H1 (cell line): ENCODE data around the gene PIAS1. TPM values are rescaled to one million over a fixed set of nuclear protein-coding genes. Genes with fewer than 3 reads are reported as not detected.

ENCODE experiments used
- CTCF ChIA-PET: fragments of 300-600 bp; sonication (Branson Sonifier 250); formaldehyde crosslinking; loops from one replicate; lab custom pipeline; 2021; ENCODE audit not compliant: partially characterized antibody; lab: Charles Lee
- POLR2A ChIA-PET: fragments of 300-600 bp; sonication (Branson Sonifier 250); formaldehyde crosslinking; loops from one replicate; lab custom pipeline; 2021; ENCODE audit warnings: inconsistent platforms; ENCODE audit not compliant: partially characterized antibody; lab: Charles Lee
- DNase-seq, 2 experiments: peaks; one replicate each; pipeline versions ENCODE4 v3.0.0 to v3.0.0-alpha.2; 2010 to 2022; ENCODE audit warnings: low spot score in 2 of 2, low read depth in 1 of 2, mixed read lengths in 1 of 2
- FAIRE-seq: peaks from 2 replicates; lab custom pipeline; 2011; peaks lifted over from hg19 to GRCh38; lab: Jason Lieb, UNC
- H2AFZ ChIP-seq: 2 replicates; pipeline ENCODE4 v1.8.1; 2012; ENCODE audit warnings: low read length, inconsistent platforms
- H2AK5ac ChIP-seq: 2 replicates; pipeline ENCODE4 v1.6.1; 2013; ENCODE audit warnings: low read depth, low read length
- H2BK120ac ChIP-seq: replicated peaks from 2 replicates; pipeline ENCODE3; 2013; ENCODE audit warnings: low read depth, low read length, inconsistent platforms
- H2BK12ac ChIP-seq: 2 replicates; pipeline ENCODE4 v1.6.1; 2013; ENCODE audit warnings: low read depth, low read length
- H2BK15ac ChIP-seq: 2 replicates; pipeline ENCODE4 v1.6.1; 2013; ENCODE audit warnings: low read length
- H2BK20ac ChIP-seq: 2 replicates; pipeline ENCODE4 v1.6.1; 2013; ENCODE audit warnings: low read length
- H2BK5ac ChIP-seq: 2 replicates; pipeline ENCODE4 v1.6.1; 2013; ENCODE audit warnings: low read depth, low read length
- H3K14ac ChIP-seq: 2 replicates; pipeline ENCODE4 v1.6.1; 2013; ENCODE audit warnings: inconsistent platforms; ENCODE audit not compliant: insufficient read length
- H3K18ac ChIP-seq: 2 replicates; pipeline ENCODE4 v1.6.1; 2013; ENCODE audit warnings: low read length; ENCODE audit errors: extremely low read depth
- H3K23ac ChIP-seq: 2 replicates; pipeline ENCODE4 v1.6.1; 2013; ENCODE audit warnings: inconsistent platforms; ENCODE audit not compliant: insufficient read length
- H3K23me2 ChIP-seq: 2 replicates; pipeline ENCODE4 v1.6.1; 2013; ENCODE audit warnings: low read depth, low read length
- H3K27ac ChIP-seq: 2 replicates; pipeline ENCODE4 v1.6.1; 2011; ENCODE audit warnings: low read depth, low read length, inconsistent platforms
- H3K27me3 ChIP-seq, 4 experiments: replicated peaks in 1 of 4; 1 replicate in 1 of 4; 2 replicates in 3 of 4; pipeline versions ENCODE4 v1.6.1 to v1.8.1; 2011 to 2013; ENCODE audit warnings: low read length in 3 of 4, mild to moderate bottlenecking in 3 of 4, inconsistent platforms in 2 of 4, mixed read lengths in 2 of 4, moderate library complexity in 1 of 4; ENCODE audit not compliant: control insufficient read depth in 3 of 4, insufficient read depth in 3 of 4; ENCODE audit errors: extremely low read depth in 1 of 4
- H3K36me3 ChIP-seq, 4 experiments: 2 replicates each; pipeline versions ENCODE4 v1.6.1 to v1.8.1; 2011 to 2013; ENCODE audit warnings: mild to moderate bottlenecking in 4 of 4, low read length in 3 of 4, moderate library complexity in 2 of 4, control low read depth in 1 of 4, inconsistent platforms in 1 of 4; ENCODE audit not compliant: insufficient read depth in 4 of 4, control insufficient read depth in 2 of 4
- H3K4ac ChIP-seq: replicated peaks from 2 replicates; pipeline ENCODE3; 2013; ENCODE audit warnings: low read length, low read depth, mixed read lengths, inconsistent platforms; ENCODE audit not compliant: insufficient read length
- H3K4me1 ChIP-seq, 4 experiments: replicated peaks in 1 of 4; 1 replicate in 1 of 4; 2 replicates in 3 of 4; pipeline versions ENCODE4 v1.6.1 to v1.8.1; 2011 to 2013; ENCODE audit warnings: low read length in 3 of 4, inconsistent platforms in 2 of 4, mixed read lengths in 1 of 4; ENCODE audit not compliant: insufficient read depth in 4 of 4, control insufficient read depth in 3 of 4
- H3K4me2 ChIP-seq, 2 experiments: 2 replicates each; pipeline versions ENCODE4 v1.6.1 to v1.8.1; 2011 to 2013; ENCODE audit warnings: low read depth in 2 of 2, low read length in 2 of 2, control low read depth in 1 of 2, inconsistent platforms in 1 of 2, mild to moderate bottlenecking in 1 of 2; ENCODE audit not compliant: insufficient read depth in 1 of 2
- H3K4me3 ChIP-seq, 4 experiments: fragments of 200-600, 300-600 bp in 1 of 4; sonication (generic), shearing (Covaris generic), sonication (Bioruptor Twin) in 1 of 4; 2 replicates each; pipeline versions ENCODE4 v1.5.1 to v1.8.1; 2011 to 2016; ENCODE audit warnings: low read length in 4 of 4, low read depth in 3 of 4, control low read depth in 2 of 4, inconsistent platforms in 2 of 4, mild to moderate bottlenecking in 2 of 4, mixed read lengths in 1 of 4, moderate library complexity in 1 of 4; ENCODE audit not compliant: insufficient read depth in 2 of 4; ENCODE audit errors: extremely low read depth in 1 of 4
- H3K56ac ChIP-seq: replicated peaks from 2 replicates; pipeline ENCODE3; 2013; ENCODE audit warnings: low read depth, mild to moderate bottlenecking, mixed read lengths, low read length, inconsistent platforms; ENCODE audit not compliant: insufficient read length
- H3K79me1 ChIP-seq: 2 replicates; pipeline ENCODE4 v1.6.1; 2013; ENCODE audit warnings: low read depth, low read length, control low read depth
- H3K79me2 ChIP-seq, 2 experiments: 2 replicates each; pipeline versions ENCODE4 v1.6.1 to v1.8.1; 2012 to 2013; ENCODE audit warnings: low read length in 2 of 2, mild to moderate bottlenecking in 2 of 2, inconsistent platforms in 1 of 2; ENCODE audit not compliant: insufficient read depth in 2 of 2, control insufficient read depth in 1 of 2
- H3K9ac ChIP-seq, 4 experiments: replicated peaks in 1 of 4; 1 replicate in 1 of 4; 2 replicates in 3 of 4; pipeline versions ENCODE4 v1.6.1 to v1.8.1; 2011 to 2013; ENCODE audit warnings: low read depth in 3 of 4, low read length in 3 of 4, control low read depth in 2 of 4, mild to moderate bottlenecking in 2 of 4, moderate library complexity in 2 of 4, inconsistent platforms in 1 of 4; ENCODE audit errors: extremely low read depth in 1 of 4
- H3K9me3 ChIP-seq, 2 experiments: 2 replicates each; pipeline versions ENCODE4 v1.6.1 to v1.8.1; 2012 to 2013; ENCODE audit warnings: mild to moderate bottlenecking in 2 of 2, moderate library complexity in 2 of 2, control low read depth in 1 of 2, inconsistent platforms in 1 of 2, low read depth in 1 of 2, low read length in 1 of 2, mixed read lengths in 1 of 2; ENCODE audit not compliant: insufficient read depth in 2 of 2
- H4K20me1 ChIP-seq, 2 experiments: replicated peaks in 1 of 2; 2 replicates each; pipeline versions ENCODE3 to v1.8.1; 2011 to 2013; ENCODE audit warnings: inconsistent platforms in 2 of 2, low read length in 2 of 2, mild to moderate bottlenecking in 1 of 2; ENCODE audit not compliant: insufficient read depth in 2 of 2, control insufficient read depth in 1 of 2
- H4K5ac ChIP-seq: 2 replicates; pipeline ENCODE4 v1.6.1; 2013; ENCODE audit warnings: low read length, low read depth, mixed read lengths, inconsistent platforms; ENCODE audit not compliant: insufficient read length
- H4K8ac ChIP-seq: 2 replicates; pipeline ENCODE4 v1.8.0; 2013; ENCODE audit warnings: mild to moderate bottlenecking, moderate library complexity, low read length, inconsistent platforms; ENCODE audit not compliant: insufficient read depth; ENCODE audit errors: extremely low read depth
- H4K91ac ChIP-seq: replicated peaks from 2 replicates; pipeline ENCODE3; 2013; ENCODE audit warnings: low read length, mixed read lengths, inconsistent platforms; ENCODE audit not compliant: insufficient read length
- HDAC6 ChIP-seq: IDR thresholded peaks from one replicate; pipeline ENCODE4 v1.7.1; 2012; ENCODE audit warnings: low read depth, mild to moderate bottlenecking, inconsistent platforms, low read length, moderate library complexity
- RBBP5 ChIP-seq: IDR thresholded peaks from 2 replicates; pipeline ENCODE4 v1.7.1; 2012; ENCODE audit warnings: low read depth, mild to moderate bottlenecking, inconsistent platforms, low read length, moderate library complexity, borderline replicate concordance
- SIN3A ChIP-seq, 2 experiments: IDR thresholded peaks in 1 of 2; conservative IDR thresholded peaks in 1 of 2; 2 replicates each; pipeline ENCODE4 v1.6.1; 2011 to 2012; ENCODE audit warnings: low read length in 2 of 2, improper control_type of control experiment in 1 of 2, low read depth in 1 of 2, mild to moderate bottlenecking in 1 of 2
- SP2 ChIP-seq: IDR thresholded peaks from 2 replicates; pipeline ENCODE4 v1.6.1; 2012; ENCODE audit warnings: mild to moderate bottlenecking, low read length, inconsistent platforms
- YY1 ChIP-seq: IDR thresholded peaks from 2 replicates; pipeline ENCODE4 v1.6.1; 2011; ENCODE audit warnings: low read depth, mild to moderate bottlenecking, low read length
- WGBS, 2 experiments: shearing (Covaris generic) in 1 of 2; methylation state at CpG; one replicate each; pipeline versions ENCODE4 v1.1.6 to v1.1.7; 2013 to 2015; ENCODE audit warnings: low lambda C conversion rate in 2 of 2, mixed read lengths in 2 of 2, inconsistent platforms in 1 of 2, low coverage in 1 of 2, missing lambda C conversion rate in 1 of 2; ENCODE audit not compliant: insufficient replicate concordance in 2 of 2, insufficient coverage in 1 of 2, insufficient read length in 1 of 2; ENCODE audit errors: extremely low coverage in 1 of 2, missing lambda C conversion rate in 1 of 2; 5-methylcytosine and 5-hydroxymethylcytosine counted together
- polyA plus RNA-seq, 7 experiments: library from polyadenylated mRNA; depleted of rRNA in 3 of 7; stranded (reverse) in 5 of 7; unstranded in 2 of 7; fragments of >200 nt in 5 of 7; fragments of 200-250 nt in 2 of 7; gene quantifications; 1 replicate in 5 of 7; 2 replicates in 1 of 7; 4 replicates in 1 of 7; pipeline versions ENCODE4 v1.2.1 to v1.2.3, GENCODE V29; 2011 to 2013; ENCODE audit warnings: missing spikeins in 2 of 7, mixed read lengths in 2 of 7
- total RNA-seq: library from RNA; stranded (reverse); fragmentation: NEBNext Ultra II Directional; extraction: Animal tissue kit (Norgen Biotek cat#: 25700); gene quantifications from 2 replicates; pipeline ENCODE4 v1.2.1, GENCODE V29; 2021
- TF ChIP-seq, protein P1 (sequence below), 3 experiments: IDR thresholded peaks; 1 replicate in 2 of 3; 2 replicates in 1 of 3; pipeline versions ENCODE4 v1.5.1 to v1.6.1; 2011; ENCODE audit warnings: low read length in 3 of 3, mild to moderate bottlenecking in 3 of 3, inconsistent platforms in 2 of 3, low read depth in 1 of 3, moderate library complexity in 1 of 3; ENCODE audit not compliant: insufficient read depth in 1 of 3; ENCODE audit errors: control extremely low read depth in 1 of 3

PIAS1 gene
- total and polyA plus RNA-seq, 2 of the 8 experiments (the other 6 are each of a cell fraction or from before 2014, with no cell fraction given), result 30.8 to 34.5 TPM

DNA sequence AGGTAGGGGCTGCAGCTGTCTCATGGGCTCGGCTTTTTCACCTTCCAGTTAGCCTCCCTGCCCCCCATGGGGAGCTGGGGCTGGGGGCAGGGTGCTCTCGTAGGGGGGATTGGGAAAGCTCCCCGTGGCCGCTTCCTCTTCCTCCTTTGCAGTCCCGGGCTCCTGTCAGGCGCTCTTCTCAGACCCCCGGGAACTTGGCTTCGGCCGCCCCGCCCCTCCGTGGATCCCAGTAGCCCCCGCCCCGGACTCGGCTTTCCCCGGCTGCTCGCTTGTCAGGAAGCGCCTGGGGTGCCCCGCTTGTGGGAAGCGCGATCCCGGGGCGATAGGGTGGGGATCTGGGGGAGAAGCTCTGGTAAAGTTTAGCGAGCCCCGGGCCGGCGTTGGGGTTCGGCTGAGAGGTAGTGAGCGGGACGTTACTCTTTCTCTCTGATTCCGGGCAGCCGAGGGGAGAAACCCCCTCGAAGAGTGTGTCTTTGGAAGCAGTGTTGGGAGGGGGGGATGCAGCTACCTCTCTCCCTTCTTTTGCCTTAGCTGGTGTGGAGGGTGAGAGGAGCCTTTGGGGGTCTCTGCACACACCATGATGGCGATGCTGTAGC, 611 bp downstream of the PIAS1 start:
- Histone ChIP-seq H3K27me3 (no peaks in the 10 kb centered on the region; a peak in 1 of 7 replicates), H4K5ac (no peak overlapping the region), H3K23ac (no peak overlapping the region), H3K9me3 (no peaks in the 10 kb centered on the region), H3K23me2 (peaks cover 8% of the 10 kb centered on the region; the same call in 1 of the 2 replicates), H3K36me3 (peaks cover 0 to 2% (median 0%) of the 10 kb centered on the region in 4 experiments; a peak in 3 of 8 replicates), H4K20me1 (peaks cover 4 to 12% of the 10 kb centered on the region in 2 experiments), H3K9ac (peak overlapping the region; percentile 58 to 86 (median 71)), H3K79me2 (peaks cover 6 to 49% of the 10 kb centered on the region in 2 experiments; a peak in 3 of 4 replicates), H3K4ac (no peak overlapping the region), H2BK15ac (no peak overlapping the region), H3K14ac (no peak overlapping the region), H3K27ac (no peak overlapping the region), H3K79me1 (no peaks in the 10 kb centered on the region; the same call in 1 of the 2 replicates), H2BK120ac (no peak overlapping the region), H4K91ac (no peak overlapping the region), H3K18ac (no peak overlapping the region), H2BK20ac (no peak overlapping the region), H4K8ac (no peak overlapping the region), H3K4me2 (peak overlapping the region; percentile 75 to 92), H2AK5ac (no peak overlapping the region), H3K4me3 (peak overlapping the region; percentile 85 to 94 (median 91)), H2BK5ac (no peak overlapping the region), H2BK12ac (no peak overlapping the region), H3K56ac (no peak overlapping the region), H2AFZ (no peak overlapping the region), H3K4me1 (peaks cover 0 to 5% (median 3%) of the 10 kb centered on the region in 4 experiments; a peak in 3 of 7 replicates)
- WGBS, 2 experiments, result 6% methylated on average over 9 of the region's 33 CpGs; no CpG with 5 or more reads in 1 of the 2 experiments
- FAIRE-seq (no peak), DNase-seq (peak; percentile 15 to 86)
- CTCF ChIA-PET, result interaction anchor here (0.8 to 2.2 kb wide), 4 partner anchors 11 to 100 kb away, joined by 3 to 8 read pairs (median 4); no protein-coding TSS in a partner anchor
- TF ChIP-seq, protein P1, sequence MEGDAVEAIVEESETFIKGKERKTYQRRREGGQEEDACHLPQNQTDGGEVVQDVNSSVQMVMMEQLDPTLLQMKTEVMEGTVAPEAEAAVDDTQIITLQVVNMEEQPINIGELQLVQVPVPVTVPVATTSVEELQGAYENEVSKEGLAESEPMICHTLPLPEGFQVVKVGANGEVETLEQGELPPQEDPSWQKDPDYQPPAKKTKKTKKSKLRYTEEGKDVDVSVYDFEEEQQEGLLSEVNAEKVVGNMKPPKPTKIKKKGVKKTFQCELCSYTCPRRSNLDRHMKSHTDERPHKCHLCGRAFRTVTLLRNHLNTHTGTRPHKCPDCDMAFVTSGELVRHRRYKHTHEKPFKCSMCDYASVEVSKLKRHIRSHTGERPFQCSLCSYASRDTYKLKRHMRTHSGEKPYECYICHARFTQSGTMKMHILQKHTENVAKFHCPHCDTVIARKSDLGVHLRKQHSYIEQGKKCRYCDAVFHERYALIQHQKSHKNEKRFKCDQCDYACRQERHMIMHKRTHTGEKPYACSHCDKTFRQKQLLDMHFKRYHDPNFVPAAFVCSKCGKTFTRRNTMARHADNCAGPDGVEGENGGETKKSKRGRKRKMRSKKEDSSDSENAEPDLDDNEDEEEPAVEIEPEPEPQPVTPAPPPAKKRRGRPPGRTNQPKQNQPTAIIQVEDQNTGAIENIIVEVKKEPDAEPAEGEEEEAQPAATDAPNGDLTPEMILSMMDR (IDR thresholded peaks at IDR 0.05; ENCODE audit: control extremely low read depth in 1 of 3, insufficient read depth in 1 of 3, low read depth in 1 of 3, low read length in 3 of 3), result no peak
- TF ChIP-seq RBBP5, result peak; percentile 6; the same call in 1 of the 2 replicates
- TF ChIP-seq SP2, result no peak
- peak in 1 of 2 experiments; percentile 29; a peak in 2 of 4 replicates for TF ChIP-seq SIN3A (conservative IDR thresholded peaks at IDR 0.05 in 1 of 2, IDR thresholded peaks at IDR 0.05 in 1 of 2; ENCODE audit: low read depth in 1 of 2, low read length in 2 of 2)
- no peak for TF ChIP-seq YY1
- no peak for TF ChIP-seq HDAC6
- POLR2A ChIA-PET, result interaction anchor here (0.5 to 3.2 kb wide), 11 partner anchors 9 to 191 kb away, joined by 3 to 15 read pairs (median 3); no protein-coding TSS in a partner anchor
